GM19328 (cell line): ENCODE results near the gene INSC.

ENCODE experiments used
- ATAC-seq: cut with Tn5 transposase; IDR thresholded peaks from one replicate; pipeline ENCODE4 v1.9.1; 2021; ENCODE audit warnings: mild to moderate bottlenecking, moderate library complexity; ENCODE audit not compliant: unreplicated experiment

INSC gene

GRCh38 chr11:15145151-15145550 lies 30.4 kb downstream of the INSC start:
- no peak for ATAC-seq

GRCh38 chr11:15145615-15146014 lies 30.9 kb downstream of the INSC start:
- no peak for ATAC-seq

GRCh38 chr11:15146271-15147003 lies 31.7 kb downstream of the INSC start:
- ATAC-seq: no peak

- ATAC-seq: no peak
Observed at GRCh38 chr11:15148169-15148568, 33.4 kb downstream of the INSC start.

- no peak for ATAC-seq
Observed at GRCh38 chr11:15149050-15149449, 34.3 kb downstream of the INSC start.

- no peak for ATAC-seq
Observed at GRCh38 chr11:15150507-15150906, 35.8 kb downstream of the INSC start.

GRCh38 chr11:15153231-15153630 lies 38.5 kb downstream of the INSC start:
- ATAC-seq: no peak

GRCh38 chr11:15157181-15157580 lies 42.5 kb downstream of the INSC start:
- no peak for ATAC-seq

- ATAC-seq: no peak
Observed at GRCh38 chr11:15157606-15158137, 42.9 kb downstream of the INSC start.

GRCh38 chr11:15158351-15159015 lies 43.8 kb downstream of the INSC start:
- no peak for ATAC-seq

- no peak for ATAC-seq
Observed at GRCh38 chr11:15159085-15159484, 44.4 kb downstream of the INSC start.

GRCh38 chr11:15161790-15162189 lies 47.1 kb downstream of the INSC start:
- no peak for ATAC-seq

- no peak for ATAC-seq
Observed at GRCh38 chr11:15163136-15163535, 48.4 kb downstream of the INSC start.

- ATAC-seq: no peak
Observed at GRCh38 chr11:15166204-15166603, 51.5 kb downstream of the INSC start.

GRCh38 chr11:15169815-15170551 lies 55.3 kb downstream of the INSC start:
- no peak for ATAC-seq

- no peak for ATAC-seq
Observed at GRCh38 chr11:15170698-15171097, 56.0 kb downstream of the INSC start.

- ATAC-seq: no peak
Observed at GRCh38 chr11:15171956-15172355, 57.2 kb downstream of the INSC start.

- no peak for ATAC-seq
Observed at GRCh38 chr11:15175831-15176230, 61.1 kb downstream of the INSC start.

- no peak for ATAC-seq
Observed at GRCh38 chr11:15176646-15177163, 62.0 kb downstream of the INSC start.

GRCh38 chr11:15177491-15177890 lies 62.8 kb downstream of the INSC start:
- no peak for ATAC-seq

- no peak for ATAC-seq
Observed at GRCh38 chr11:15178214-15178613, 63.5 kb downstream of the INSC start.
